Colonic mucosa (tissue), 4 donors: ENCODE measurements around the gene ZNF319. TPM values are rescaled to one million over a fixed set of nuclear protein-coding genes. Genes with fewer than 3 reads are reported as not detected.

ENCODE experiments used
- DNase-seq: peaks from one replicate; pipeline ENCODE4 v3.0.0-alpha.2; 2020
- H3K27ac ChIP-seq: fragments of 200-600 bp; one replicate; pipeline ENCODE4 v1.8.0; 2021
- H3K27me3 ChIP-seq: fragments of 200-600 bp; one replicate; pipeline ENCODE4 v1.8.0; 2021
- H3K36me3 ChIP-seq: fragments of 200-600 bp; one replicate; pipeline ENCODE4 v1.8.0; 2021
- H3K4me1 ChIP-seq: fragments of 200-600 bp; one replicate; pipeline ENCODE4 v1.8.0; 2021; ENCODE audit warnings: mild to moderate bottlenecking
- H3K4me3 ChIP-seq: fragments of 200-600 bp; one replicate; pipeline ENCODE4 v1.8.0; 2021
- H3K9ac ChIP-seq, 2 donors: one replicate each; pipeline ENCODE4 v1.7.0; 2013; ENCODE audit warnings: control low read depth in 2 of 2, low read depth in 2 of 2, low read length in 2 of 2
- H3K9me3 ChIP-seq: fragments of 200-600 bp; one replicate; pipeline ENCODE4 v1.8.0; 2021
- CTCF ChIP-seq: fragments of 200-600 bp; IDR thresholded peaks from one replicate; pipeline ENCODE4 v1.8.0; 2022; ENCODE audit warnings: antibody characterized with exemption, mild to moderate bottlenecking
- intact Hi-C: fragments of 100-400 bp; cut with DNase I; formaldehyde crosslinking; loops from one replicate; pipeline ENCODE4 v1.14.1; 2022
- total RNA-seq, 2 donors: library from RNA; stranded (reverse); fragmentation: NEBNext Ultra II Directional in 1 of 2; extraction: Animal tissue kit (Norgen Biotek cat#: 25700) in 1 of 2; gene quantifications; one replicate each; pipeline ENCODE4 v1.2.1, GENCODE V29; 2021
- donor health status: healthy.
- donor health status: DM: no; HTN: no; CAD: no.
- donor health status: DM: no; HTN: no; CAD: no.

The ZNF319 gene
- total RNA-seq, 2 donors from 2014 or later = 3.5 to 5.3 TPM

- intact Hi-C loops = loop anchor here (10.0 kb wide), 1 partner anchor 241 kb away; no protein-coding TSS in a partner anchor
- TF ChIP-seq CTCF = no peak
- DNase-seq = no peak
Observed at GRCh38 chr16:57995721-57996405, 4.6 kb downstream of the ZNF319 start.

GRCh38 chr16:57994778-57995177 lies 5.7 kb downstream of the ZNF319 start:
- H3K4me3 ChIP-seq = no peak overlapping the region
- DNase-seq = peak; percentile 55
- no peaks in the 10 kb centered on the region for H3K4me1 ChIP-seq
- intact Hi-C loops = loop anchor here (10.0 kb wide), 1 partner anchor 240 kb away; no protein-coding TSS in a partner anchor
- H3K27me3 ChIP-seq = no peaks in the 10 kb centered on the region
- peaks cover 8% of the 10 kb centered on the region for H3K36me3 ChIP-seq
- H3K9me3 ChIP-seq = no peaks in the 10 kb centered on the region
- TF ChIP-seq CTCF = peak; percentile 28
- no peak overlapping the region for H3K27ac ChIP-seq
- H3K9ac ChIP-seq = no peak overlapping the region

More at GRCh38 chr16:57995721-57996405, 4.6 kb downstream of the ZNF319 start:
- Histone ChIP-seq H3K27me3 (no peaks in the 10 kb centered on the region), H3K4me1 (no peaks in the 10 kb centered on the region), H3K4me3 (no peak overlapping the region), H3K9me3 (no peaks in the 10 kb centered on the region), H3K36me3 (peaks cover 8% of the 10 kb centered on the region), H3K27ac (no peak overlapping the region), H3K9ac (no peak overlapping the region)

GRCh38 chr16:57994361-57994760 lies 6.1 kb downstream of the ZNF319 start:
- no peak for DNase-seq
- Histone ChIP-seq H3K4me1 (no peaks in the 10 kb centered on the region), H3K9ac (no peak overlapping the region), H3K4me3 (no peak overlapping the region), H3K27ac (no peak overlapping the region), H3K9me3 (no peaks in the 10 kb centered on the region), H3K27me3 (no peaks in the 10 kb centered on the region), H3K36me3 (peaks cover 8% of the 10 kb centered on the region)
- intact Hi-C loops = loop anchor here (10.0 kb wide), 1 partner anchor 240 kb away; no protein-coding TSS in a partner anchor
- TF ChIP-seq CTCF = no peak

GRCh38 chr16:57993897-57994296 lies 6.6 kb downstream of the ZNF319 start:
- no peak for DNase-seq
- H3K27me3 ChIP-seq = no peaks in the 10 kb centered on the region
- H3K36me3 ChIP-seq = peaks cover 8% of the 10 kb centered on the region
- H3K27ac ChIP-seq = no peak overlapping the region
- no peaks in the 10 kb centered on the region for H3K9me3 ChIP-seq
- no peak overlapping the region for H3K9ac ChIP-seq
- H3K4me1 ChIP-seq = no peaks in the 10 kb centered on the region
- TF ChIP-seq CTCF = no peak
- no peak overlapping the region for H3K4me3 ChIP-seq
- intact Hi-C loops = loop anchor here (10.0 kb wide), 1 partner anchor 239 kb away; no protein-coding TSS in a partner anchor

- Histone ChIP-seq H3K4me1 (no peaks in the 10 kb centered on the region), H3K9me3 (no peaks in the 10 kb centered on the region), H3K27ac (no peak overlapping the region), H3K36me3 (peaks cover 8% of the 10 kb centered on the region), H3K9ac (no peak overlapping the region), H3K4me3 (no peak overlapping the region), H3K27me3 (no peaks in the 10 kb centered on the region)
- no peak for TF ChIP-seq CTCF
- intact Hi-C loops = loop anchor here (10.0 kb wide), 1 partner anchor 239 kb away; no protein-coding TSS in a partner anchor
- DNase-seq = no peak
Observed at GRCh38 chr16:57993438-57993837, 7.0 kb downstream of the ZNF319 start.
